Ishikawa (cell line): ENCODE measurements around the gene ENTPD1.

Experiments
- CEBPB ChIP-seq: IDR thresholded peaks from 2 replicates; pipeline ENCODE4 v1.6.1; 2012
- CREB1 ChIP-seq: IDR thresholded peaks from 2 replicates; pipeline ENCODE4 v1.6.1; 2012; ENCODE audit warnings: low read depth
- EGR1 ChIP-seq: IDR thresholded peaks from 2 replicates; pipeline ENCODE4 v1.6.1; 2012
- EP300 ChIP-seq: IDR thresholded peaks from 2 replicates; pipeline ENCODE4 v1.6.1; 2012; ENCODE audit warnings: borderline replicate concordance
- FOXM1 ChIP-seq: IDR thresholded peaks from 2 replicates; pipeline ENCODE4 v1.6.1; 2012; ENCODE audit warnings: low read depth, borderline replicate concordance
- MAX ChIP-seq: IDR thresholded peaks from 2 replicates; pipeline ENCODE4 v1.6.1; 2012
- NFIC ChIP-seq: IDR thresholded peaks from 2 replicates; pipeline ENCODE4 v1.6.1; 2012
- RAD21 ChIP-seq: IDR thresholded peaks from 2 replicates; pipeline ENCODE4 v1.6.1; 2012; ENCODE audit warnings: low read depth
- REST ChIP-seq: IDR thresholded peaks from 2 replicates; pipeline ENCODE4 v1.6.1; 2012; ENCODE audit warnings: low read depth, mild to moderate bottlenecking
- TAF1 ChIP-seq: IDR thresholded peaks from 2 replicates; pipeline ENCODE4 v1.6.1; 2012; ENCODE audit warnings: low read depth, mild to moderate bottlenecking
- TCF12 ChIP-seq: IDR thresholded peaks from 2 replicates; pipeline ENCODE4 v1.6.1; 2012; ENCODE audit warnings: low read depth
- TEAD4 ChIP-seq: IDR thresholded peaks from 2 replicates; pipeline ENCODE4 v1.6.1; 2012
- USF1 ChIP-seq: IDR thresholded peaks from 2 replicates; pipeline ENCODE4 v1.6.1; 2012
- YY1 ChIP-seq: IDR thresholded peaks from 2 replicates; pipeline ENCODE4 v1.6.1; 2012; ENCODE audit warnings: low read depth
- ZBTB7A ChIP-seq: IDR thresholded peaks from 2 replicates; pipeline ENCODE4 v1.6.1; 2012; ENCODE audit warnings: low read depth

ENTPD1 gene

GRCh38 chr10:95815133-95815532 is 59.2 kb downstream of the ENTPD1 start:
- TF ChIP-seq MAX (peak; percentile 84), YY1 (no peak), NFIC (peak; percentile 13; the same call in 1 of the 2 replicates), RAD21 (no peak)

- TF ChIP-seq NFIC (no peak), YY1 (peak; percentile 54; the same call in 1 of the 2 replicates)
Observed at GRCh38 chr10:95815701-95816240, 59.8 kb downstream of the ENTPD1 start.

GRCh38 chr10:95818010-95818409 is 62.0 kb downstream of the ENTPD1 start:
- TF ChIP-seq CEBPB (no peak), EGR1 (no peak), ZBTB7A (no peak), FOXM1 (no peak), USF1 (no peak), CREB1 (no peak), TAF1 (no peak), TCF12 (no peak), REST (no peak), NFIC (no peak), EP300 (no peak), YY1 (no peak), MAX (no peak), TEAD4 (no peak), RAD21 (no peak)

- TF ChIP-seq MAX (peak; percentile 33; the same call in 1 of the 2 replicates), TEAD4 (peak; percentile 98), EGR1 (no peak), TCF12 (peak; percentile 58; the same call in 1 of the 2 replicates), EP300 (peak; percentile 73; the same call in 1 of the 2 replicates), FOXM1 (no peak), NFIC (peak; percentile 62; the same call in 1 of the 2 replicates)
Observed at GRCh38 chr10:95818668-95819067, 62.7 kb downstream of the ENTPD1 start.

- TF ChIP-seq TAF1: no peak
- TF ChIP-seq EP300: no peak
- TF ChIP-seq TCF12: no peak
- no peak for TF ChIP-seq ZBTB7A
- TF ChIP-seq RAD21: no peak
- TF ChIP-seq USF1: no peak
- no peak for TF ChIP-seq TEAD4
- no peak for TF ChIP-seq EGR1
- no peak for TF ChIP-seq REST
- TF ChIP-seq FOXM1: no peak
- TF ChIP-seq CREB1: no peak
- TF ChIP-seq YY1: no peak
- no peak for TF ChIP-seq NFIC
- TF ChIP-seq MAX: no peak
- TF ChIP-seq CEBPB: no peak
Observed at GRCh38 chr10:95819620-95820329, 63.8 kb downstream of the ENTPD1 start.

GRCh38 chr10:95820363-95820762 is 64.4 kb downstream of the ENTPD1 start:
- no peak for TF ChIP-seq TAF1
- no peak for TF ChIP-seq NFIC
- no peak for TF ChIP-seq CEBPB
- no peak for TF ChIP-seq RAD21
- no peak for TF ChIP-seq EGR1
- TF ChIP-seq USF1: no peak
- no peak for TF ChIP-seq EP300
- no peak for TF ChIP-seq MAX
- no peak for TF ChIP-seq FOXM1
- no peak for TF ChIP-seq ZBTB7A
- TF ChIP-seq YY1: no peak
- no peak for TF ChIP-seq REST
- TF ChIP-seq CREB1: no peak
- TF ChIP-seq TEAD4: no peak
- no peak for TF ChIP-seq TCF12
